ENCODE data around the gene ERN2.
"Not testable (repeated sequence)": the region's sequence is repeated elsewhere in the genome, so short reads cannot be mapped to it uniquely, and the experiment has no call there.

Gene ERN2

GRCh38 chr16:23722613-23723240 lies 9.7 kb upstream of the ERN2 start:
- not testable (repeated sequence) for DNase-seq (ENCODE audit: low read depth in 2 of 2)

GRCh38 chr16:23716484-23716883 lies 3.5 kb upstream of the ERN2 start:
- DNase-seq (ENCODE audit: low read depth in 2 of 2): no peak

- no peak for DNase-seq (ENCODE audit: low read depth in 2 of 2)
Observed at GRCh38 chr16:23711785-23712184, 1.2 kb downstream of the ERN2 start.

GRCh38 chr16:23710504-23710903 lies 2.5 kb downstream of the ERN2 start:
- no peak for DNase-seq (ENCODE audit: low read depth in 2 of 2)

- DNase-seq (ENCODE audit: low read depth in 2 of 2): no peak
Observed at GRCh38 chr16:23710008-23710407, 3.0 kb downstream of the ERN2 start.

GRCh38 chr16:23709536-23709935 lies 3.5 kb downstream of the ERN2 start:
- no peak for DNase-seq (ENCODE audit: low read depth in 2 of 2)

GRCh38 chr16:23706439-23706838 lies 6.6 kb downstream of the ERN2 start:
- no peak for DNase-seq (ENCODE audit: low read depth in 2 of 2)

GRCh38 chr16:23705517-23705902 lies 7.5 kb downstream of the ERN2 start:
- DNase-seq (ENCODE audit: low read depth in 2 of 2): no peak

GRCh38 chr16:23704772-23705516 lies 8.1 kb downstream of the ERN2 start:
- DNase-seq (ENCODE audit: low read depth in 2 of 2): no peak

GRCh38 chr16:23702951-23703350 lies 10.1 kb downstream of the ERN2 start:
- no peak for DNase-seq (ENCODE audit: low read depth in 2 of 2)

- DNase-seq (ENCODE audit: low read depth in 2 of 2): no peak
Observed at GRCh38 chr16:23701045-23701444, 12.0 kb downstream of the ERN2 start.

- DNase-seq (ENCODE audit: low read depth in 2 of 2): no peak
Observed at GRCh38 chr16:23700509-23700908, 12.5 kb downstream of the ERN2 start.

- no peak for DNase-seq (ENCODE audit: low read depth in 2 of 2)
Observed at GRCh38 chr16:23700093-23700492, 12.9 kb downstream of the ERN2 start.

- no peak for DNase-seq (ENCODE audit: low read depth in 2 of 2)
Observed at GRCh38 chr16:23699100-23699499, 13.9 kb downstream of the ERN2 start.

GRCh38 chr16:23695756-23696155 lies 17.3 kb downstream of the ERN2 start:
- DNase-seq (ENCODE audit: low read depth in 2 of 2): no peak

- no peak for DNase-seq (ENCODE audit: low read depth in 2 of 2)
Observed at GRCh38 chr16:23694644-23695373, 18.2 kb downstream of the ERN2 start.

- DNase-seq (ENCODE audit: low read depth in 2 of 2): no peak
Observed at GRCh38 chr16:23694265-23694643, 18.8 kb downstream of the ERN2 start.

GRCh38 chr16:23692190-23692837 lies 20.7 kb downstream of the ERN2 start:
- no peak for DNase-seq (ENCODE audit: low read depth in 2 of 2)

- no peak for DNase-seq (ENCODE audit: low read depth in 2 of 2)
Observed at GRCh38 chr16:23691483-23692189, 21.4 kb downstream of the ERN2 start.

GRCh38 chr16:23690771-23691482 lies 22.1 kb downstream of the ERN2 start:
- DNase-seq (ENCODE audit: low read depth in 2 of 2): no peak
